Panc1 (cell line): ENCODE data around the gene CYTL1.

Source experiments
- POLR2AphosphoS5 ChIP-seq: IDR thresholded peaks from 2 replicates; pipeline ENCODE4 v1.6.1; 2012; ENCODE audit warnings: mild to moderate bottlenecking, low read depth, low read length, moderate library complexity
- TF ChIP-seq, protein P1 (sequence below): fragments of 450-650 bp; IDR thresholded peaks from 2 replicates; pipeline ENCODE4 v1.5.1; 2017; ENCODE audit warnings: mild to moderate bottlenecking
- TF ChIP-seq, protein P2 (sequence below), 2 experiments: IDR thresholded peaks; 2 replicates each; pipeline ENCODE4 v1.6.1; 2011 to 2012; ENCODE audit warnings: low read depth in 2 of 2, control low read depth in 1 of 2, low read length in 1 of 2, mild to moderate bottlenecking in 1 of 2, moderate library complexity in 1 of 2; ENCODE audit not compliant: insufficient read depth in 1 of 2

DNA sequence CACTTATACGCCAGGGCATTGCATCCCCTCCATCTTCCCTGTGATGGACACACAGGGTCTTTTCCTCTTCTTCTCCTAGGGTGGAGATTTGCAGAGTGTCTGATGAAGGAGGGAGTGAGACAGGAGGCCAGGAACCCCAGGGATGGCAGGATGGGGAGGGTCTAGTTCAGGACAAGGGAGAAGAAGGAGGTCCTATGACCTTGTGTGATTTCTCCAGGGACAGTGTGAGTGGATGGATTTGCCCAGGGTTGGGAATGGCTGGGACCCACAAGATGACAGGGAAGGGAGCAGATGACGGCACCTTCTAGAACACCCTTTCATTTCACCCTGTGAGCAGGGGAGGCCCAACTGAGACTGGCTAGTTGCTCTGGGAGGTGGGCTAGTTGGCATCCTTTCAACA, 34.2 kb downstream of the CYTL1 start:
- TF ChIP-seq, protein P1, sequence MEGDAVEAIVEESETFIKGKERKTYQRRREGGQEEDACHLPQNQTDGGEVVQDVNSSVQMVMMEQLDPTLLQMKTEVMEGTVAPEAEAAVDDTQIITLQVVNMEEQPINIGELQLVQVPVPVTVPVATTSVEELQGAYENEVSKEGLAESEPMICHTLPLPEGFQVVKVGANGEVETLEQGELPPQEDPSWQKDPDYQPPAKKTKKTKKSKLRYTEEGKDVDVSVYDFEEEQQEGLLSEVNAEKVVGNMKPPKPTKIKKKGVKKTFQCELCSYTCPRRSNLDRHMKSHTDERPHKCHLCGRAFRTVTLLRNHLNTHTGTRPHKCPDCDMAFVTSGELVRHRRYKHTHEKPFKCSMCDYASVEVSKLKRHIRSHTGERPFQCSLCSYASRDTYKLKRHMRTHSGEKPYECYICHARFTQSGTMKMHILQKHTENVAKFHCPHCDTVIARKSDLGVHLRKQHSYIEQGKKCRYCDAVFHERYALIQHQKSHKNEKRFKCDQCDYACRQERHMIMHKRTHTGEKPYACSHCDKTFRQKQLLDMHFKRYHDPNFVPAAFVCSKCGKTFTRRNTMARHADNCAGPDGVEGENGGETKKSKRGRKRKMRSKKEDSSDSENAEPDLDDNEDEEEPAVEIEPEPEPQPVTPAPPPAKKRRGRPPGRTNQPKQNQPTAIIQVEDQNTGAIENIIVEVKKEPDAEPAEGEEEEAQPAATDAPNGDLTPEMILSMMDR, result no peak
- TF ChIP-seq, protein P2, sequence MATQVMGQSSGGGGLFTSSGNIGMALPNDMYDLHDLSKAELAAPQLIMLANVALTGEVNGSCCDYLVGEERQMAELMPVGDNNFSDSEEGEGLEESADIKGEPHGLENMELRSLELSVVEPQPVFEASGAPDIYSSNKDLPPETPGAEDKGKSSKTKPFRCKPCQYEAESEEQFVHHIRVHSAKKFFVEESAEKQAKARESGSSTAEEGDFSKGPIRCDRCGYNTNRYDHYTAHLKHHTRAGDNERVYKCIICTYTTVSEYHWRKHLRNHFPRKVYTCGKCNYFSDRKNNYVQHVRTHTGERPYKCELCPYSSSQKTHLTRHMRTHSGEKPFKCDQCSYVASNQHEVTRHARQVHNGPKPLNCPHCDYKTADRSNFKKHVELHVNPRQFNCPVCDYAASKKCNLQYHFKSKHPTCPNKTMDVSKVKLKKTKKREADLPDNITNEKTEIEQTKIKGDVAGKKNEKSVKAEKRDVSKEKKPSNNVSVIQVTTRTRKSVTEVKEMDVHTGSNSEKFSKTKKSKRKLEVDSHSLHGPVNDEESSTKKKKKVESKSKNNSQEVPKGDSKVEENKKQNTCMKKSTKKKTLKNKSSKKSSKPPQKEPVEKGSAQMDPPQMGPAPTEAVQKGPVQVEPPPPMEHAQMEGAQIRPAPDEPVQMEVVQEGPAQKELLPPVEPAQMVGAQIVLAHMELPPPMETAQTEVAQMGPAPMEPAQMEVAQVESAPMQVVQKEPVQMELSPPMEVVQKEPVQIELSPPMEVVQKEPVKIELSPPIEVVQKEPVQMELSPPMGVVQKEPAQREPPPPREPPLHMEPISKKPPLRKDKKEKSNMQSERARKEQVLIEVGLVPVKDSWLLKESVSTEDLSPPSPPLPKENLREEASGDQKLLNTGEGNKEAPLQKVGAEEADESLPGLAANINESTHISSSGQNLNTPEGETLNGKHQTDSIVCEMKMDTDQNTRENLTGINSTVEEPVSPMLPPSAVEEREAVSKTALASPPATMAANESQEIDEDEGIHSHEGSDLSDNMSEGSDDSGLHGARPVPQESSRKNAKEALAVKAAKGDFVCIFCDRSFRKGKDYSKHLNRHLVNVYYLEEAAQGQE (IDR thresholded peaks at IDR 0.05; ENCODE audit: insufficient read depth in 1 of 2, low read depth in 2 of 2, low read length in 1 of 2), result no peak
- no peak for TF ChIP-seq POLR2AphosphoS5
